OCI-LY3 (cell line): ENCODE results near the gene LRRC15.
A peak's percentile ranks its signal among the peaks of the same experiment; 100 is the strongest.

Source experiments
- EZH2phosphoT487 ChIP-seq: fragments of 200-600 bp; shearing (Covaris generic); IDR thresholded peaks from 2 replicates; pipeline ENCODE4 v1.6.1; 2018; ENCODE audit warnings: antibody characterized with exemption, mixed run types, low read depth
- TF ChIP-seq, protein P1 (sequence below): fragments of 200-600, 300-600 bp; sonication (generic); IDR thresholded peaks from 2 replicates; pipeline ENCODE4 v1.5.1; 2014; ENCODE audit warnings: antibody characterized with exemption, low read length, low read depth

- TF ChIP-seq, protein P1, sequence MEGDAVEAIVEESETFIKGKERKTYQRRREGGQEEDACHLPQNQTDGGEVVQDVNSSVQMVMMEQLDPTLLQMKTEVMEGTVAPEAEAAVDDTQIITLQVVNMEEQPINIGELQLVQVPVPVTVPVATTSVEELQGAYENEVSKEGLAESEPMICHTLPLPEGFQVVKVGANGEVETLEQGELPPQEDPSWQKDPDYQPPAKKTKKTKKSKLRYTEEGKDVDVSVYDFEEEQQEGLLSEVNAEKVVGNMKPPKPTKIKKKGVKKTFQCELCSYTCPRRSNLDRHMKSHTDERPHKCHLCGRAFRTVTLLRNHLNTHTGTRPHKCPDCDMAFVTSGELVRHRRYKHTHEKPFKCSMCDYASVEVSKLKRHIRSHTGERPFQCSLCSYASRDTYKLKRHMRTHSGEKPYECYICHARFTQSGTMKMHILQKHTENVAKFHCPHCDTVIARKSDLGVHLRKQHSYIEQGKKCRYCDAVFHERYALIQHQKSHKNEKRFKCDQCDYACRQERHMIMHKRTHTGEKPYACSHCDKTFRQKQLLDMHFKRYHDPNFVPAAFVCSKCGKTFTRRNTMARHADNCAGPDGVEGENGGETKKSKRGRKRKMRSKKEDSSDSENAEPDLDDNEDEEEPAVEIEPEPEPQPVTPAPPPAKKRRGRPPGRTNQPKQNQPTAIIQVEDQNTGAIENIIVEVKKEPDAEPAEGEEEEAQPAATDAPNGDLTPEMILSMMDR, result peak; percentile 11; the same call in 1 of the 2 replicates
- TF ChIP-seq EZH2phosphoT487, result no peak
Measured at GRCh38 chr3:194339356-194339755, 30.2 kb downstream of the LRRC15 start.
